Suppressor macrophage treated with lipopolysaccharide for 4 hours (primary cell): ENCODE measurements around the gene PTGER1.

ENCODE experiments used
- DNase-seq: peaks from one replicate; pipeline ENCODE4 v3.0.0-alpha.2; 2020

Gene PTGER1

GRCh38 chr19:14439014-14439413 lies 36.1 kb downstream of the PTGER1 start:
- DNase-seq, result no peak

- DNase-seq, result no peak
Observed at GRCh38 chr19:14437578-14438140, 37.5 kb downstream of the PTGER1 start.

GRCh38 chr19:14435320-14436050 lies 39.7 kb downstream of the PTGER1 start:
- DNase-seq, result no peak

- no peak for DNase-seq
Observed at GRCh38 chr19:14434543-14435319, 40.4 kb downstream of the PTGER1 start.

- no peak for DNase-seq
Observed at GRCh38 chr19:14433554-14434501, 41.3 kb downstream of the PTGER1 start.

GRCh38 chr19:14432791-14433553 lies 42.2 kb downstream of the PTGER1 start, which contains the start of gene PKN1:
Gene PKN1 (plus strand): TSS chr19:14433306. CDS start chr19:14433522, 216 bp downstream.
- DNase-seq, result peak; percentile 61

- DNase-seq, result no peak
Observed at GRCh38 chr19:14430712-14431111, 44.4 kb downstream of the PTGER1 start.

- DNase-seq, result no peak
Observed at GRCh38 chr19:14428882-14429416, 46.2 kb downstream of the PTGER1 start.

- no peak for DNase-seq
Observed at GRCh38 chr19:14427461-14427860, 47.7 kb downstream of the PTGER1 start.

GRCh38 chr19:14425696-14426138 lies 49.4 kb downstream of the PTGER1 start:
- DNase-seq, result no peak
